Stimulated activated naive CD8-positive, alpha-beta T cell treated with anti-CD3 and anti-CD28 coated beads, Interleukin-15, Interleukin-2, amounts not matched to agents 100 ng/mL and 50 ng/mL, for 24 hours (primary cell): ENCODE data around the gene NOC2L.
A peak's percentile ranks its signal among the peaks of the same experiment; 100 is the strongest.
"Not testable (repeated sequence)": the region's sequence is repeated elsewhere in the genome, so short reads cannot be mapped to it uniquely, and the experiment has no call there.

Source experiments
- H3K27ac Mint-ChIP-seq: one replicate; pipeline ENCODE4 v1.8.0; 2021; ENCODE audit warnings: mild to moderate bottlenecking, mixed read lengths
- H3K27me3 Mint-ChIP-seq: one replicate; pipeline ENCODE4 v1.8.0; 2021; ENCODE audit warnings: mixed read lengths
- H3K36me3 Mint-ChIP-seq: one replicate; pipeline ENCODE4 v1.8.0; 2021; ENCODE audit warnings: low read depth, mixed read lengths
- H3K4me1 Mint-ChIP-seq: one replicate; pipeline ENCODE4 v1.8.0; 2021; ENCODE audit warnings: low read depth, mixed read lengths
- H3K4me3 Mint-ChIP-seq: one replicate; pipeline ENCODE4 v1.8.0; 2021; ENCODE audit warnings: mild to moderate bottlenecking, mixed read lengths
- H3K9me3 Mint-ChIP-seq: one replicate; pipeline ENCODE4 v1.8.0; 2021; ENCODE audit warnings: mixed read lengths

The NOC2L gene

DNA sequence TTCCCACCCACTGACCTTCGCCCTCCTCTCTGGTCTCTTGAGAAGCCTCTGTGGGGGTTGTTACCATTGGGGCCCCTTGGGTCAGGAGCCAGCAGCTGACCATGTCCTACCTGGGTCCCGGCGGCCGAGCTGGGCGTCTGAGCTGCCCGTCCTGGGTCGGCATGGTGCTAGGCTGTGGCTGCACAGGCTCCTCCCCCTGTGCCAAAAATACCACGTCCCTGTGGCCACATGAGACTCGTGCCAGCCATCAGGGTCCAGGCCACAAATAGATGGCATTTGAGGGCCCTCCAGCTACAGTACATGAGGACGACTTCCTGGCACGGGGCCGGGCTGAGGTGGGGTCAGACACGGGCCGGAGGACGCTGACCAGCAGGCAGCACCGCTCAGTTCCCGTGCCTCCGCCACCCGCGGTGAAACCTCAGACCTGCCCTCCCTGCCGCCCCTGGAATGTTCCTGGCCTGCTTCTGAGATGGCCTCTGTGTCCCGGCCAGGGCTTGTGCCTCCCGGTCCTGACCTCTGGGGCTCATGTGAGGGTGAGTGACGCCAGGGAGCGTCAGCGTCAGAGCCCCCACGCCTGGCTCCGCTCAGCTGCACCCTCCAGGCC is 23.0 kb upstream of the NOC2L start, which contains the start of gene PERM1:
Gene PERM1 (minus strand): TSS at position 139 of the 604 bp plus-strand sequence. CDS start 1,064 bp downstream, outside the sequence.
- Mint-ChIP-seq H3K27me3 (peaks cover 23% of the 10 kb centered on the region), H3K27ac (no peak within 1 kb of the TSS), H3K4me3 (no peak within 1 kb of the TSS), H3K36me3 (no peaks in the 10 kb centered on the region), H3K4me1 (no peaks in the 10 kb centered on the region), H3K9me3 (no peaks in the 10 kb centered on the region)

DNA sequence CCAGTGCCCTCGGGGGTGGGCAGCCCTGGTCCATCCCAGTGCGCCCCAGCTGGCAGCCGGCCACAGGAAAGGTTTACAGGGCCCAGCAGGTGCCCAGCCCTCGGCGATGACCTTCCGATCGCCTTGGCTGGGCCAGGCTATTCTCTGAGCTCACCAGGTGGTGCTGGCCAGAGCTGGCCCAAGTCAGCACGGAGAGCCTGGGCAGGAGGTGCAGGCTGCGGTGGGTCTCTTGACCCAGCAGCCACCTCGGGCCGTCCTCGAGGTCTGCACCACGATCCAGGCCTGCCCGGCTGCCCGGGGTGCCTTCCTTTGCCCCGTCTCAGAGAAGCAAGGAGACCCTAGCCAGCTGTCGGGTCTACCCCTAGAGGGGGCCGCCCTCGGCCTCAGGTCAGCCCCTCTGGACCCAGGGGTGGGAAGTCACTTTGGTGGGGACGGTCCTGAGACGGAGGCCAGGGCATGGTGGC is 22.5 kb upstream of the NOC2L start:
- H3K4me1 Mint-ChIP-seq: no peaks in the 10 kb centered on the region
- peaks cover 22% of the 10 kb centered on the region for H3K27me3 Mint-ChIP-seq
- no peaks in the 10 kb centered on the region for H3K9me3 Mint-ChIP-seq
- no peaks in the 10 kb centered on the region for H3K36me3 Mint-ChIP-seq
- no peak overlapping the region for H3K27ac Mint-ChIP-seq
- H3K4me3 Mint-ChIP-seq: no peak overlapping the region

DNA sequence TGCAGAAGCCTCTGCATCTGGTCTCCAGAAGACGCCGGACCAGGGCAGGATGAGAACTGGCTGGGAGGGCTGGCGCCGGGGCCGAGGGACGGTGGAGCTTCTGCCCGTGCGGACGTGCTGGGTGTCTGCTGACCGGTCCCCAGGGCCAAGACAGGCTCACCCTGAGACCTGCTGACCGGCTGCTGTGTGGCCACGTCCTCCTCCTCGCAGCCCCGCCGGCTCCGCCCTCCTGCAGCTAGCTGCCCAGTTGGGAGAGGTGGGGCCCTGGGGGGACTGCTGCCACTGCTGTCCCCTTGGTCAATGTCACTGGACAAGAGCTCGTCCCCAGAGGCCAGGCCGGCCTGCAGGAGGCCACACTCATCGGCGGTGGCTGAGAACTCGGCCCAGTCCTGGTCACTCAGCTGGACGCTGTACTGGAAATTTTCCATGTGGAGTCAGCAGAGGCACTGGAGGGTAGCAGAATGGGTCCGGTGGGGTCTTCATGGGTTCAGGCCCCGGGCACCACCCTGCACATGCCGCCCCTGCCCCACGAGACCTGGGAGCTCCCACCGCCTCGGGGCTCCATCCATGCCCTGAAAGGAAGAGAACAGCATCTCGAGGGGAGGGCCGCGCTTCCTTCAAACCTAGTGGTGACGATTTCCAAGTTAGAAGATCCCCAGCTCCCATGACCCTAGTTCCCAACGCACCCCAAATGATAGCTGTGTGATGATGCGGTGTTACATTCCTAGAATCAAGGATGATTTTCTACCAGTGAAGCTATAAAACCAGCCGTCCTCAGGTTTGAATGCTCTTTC is 21.7 kb upstream of the NOC2L start:
- Mint-ChIP-seq H3K27ac (no peak overlapping the region), H3K4me1 (no peaks in the 10 kb centered on the region), H3K9me3 (no peaks in the 10 kb centered on the region), H3K36me3 (no peaks in the 10 kb centered on the region), H3K27me3 (peaks cover 17% of the 10 kb centered on the region), H3K4me3 (no peak overlapping the region)

DNA sequence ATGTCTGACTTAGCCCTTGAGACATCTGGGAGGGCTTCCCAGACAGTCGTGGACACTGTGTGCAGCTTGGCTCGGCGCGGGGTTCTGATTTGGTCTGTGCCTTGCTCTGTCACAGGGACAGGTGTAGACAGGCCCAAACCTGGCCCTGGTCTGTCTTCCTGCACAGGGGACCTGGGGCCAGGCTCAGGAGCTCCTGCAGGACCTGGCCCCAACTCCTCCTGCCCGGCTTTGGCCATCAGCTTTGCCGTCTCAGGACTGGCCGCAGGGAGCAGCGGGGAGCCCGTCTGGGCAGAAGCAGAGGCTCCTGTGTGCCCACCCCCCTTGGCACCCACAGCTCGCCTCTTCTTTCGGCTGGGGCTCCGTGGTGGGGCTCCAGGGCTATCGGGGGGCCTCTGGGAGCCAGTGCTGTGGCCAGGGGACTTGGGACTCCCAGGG is 21.1 kb upstream of the NOC2L start:
- no peak overlapping the region for H3K27ac Mint-ChIP-seq

DNA sequence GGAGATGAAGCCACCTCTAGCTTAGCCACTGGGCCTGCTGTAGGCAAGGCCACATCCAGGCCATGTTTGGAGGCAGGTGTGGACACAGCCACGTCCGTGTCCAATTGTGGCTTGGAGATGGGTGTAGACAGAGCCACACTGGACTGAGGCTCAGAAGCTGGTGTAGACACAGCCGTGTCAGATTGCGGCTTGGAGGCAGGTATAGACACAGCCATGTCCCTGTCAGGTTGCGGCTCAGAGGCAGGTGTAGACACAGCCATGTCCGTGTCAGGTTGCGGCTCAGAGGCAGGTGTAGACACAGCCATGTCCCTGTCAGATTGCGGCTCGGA is 20.7 kb upstream of the NOC2L start:
- Mint-ChIP-seq H3K27ac (no peak overlapping the region), H3K4me1 (no peaks in the 10 kb centered on the region), H3K9me3 (no peaks in the 10 kb centered on the region), H3K27me3 (peaks cover 19% of the 10 kb centered on the region), H3K36me3 (no peaks in the 10 kb centered on the region), H3K4me3 (no peak overlapping the region)

More for the DNA sequence above, 21.1 kb upstream of the NOC2L start:
- Mint-ChIP-seq H3K4me3 (no peak overlapping the region), H3K9me3 (no peaks in the 10 kb centered on the region), H3K36me3 (no peaks in the 10 kb centered on the region), H3K27me3 (peaks cover 16% of the 10 kb centered on the region), H3K4me1 (no peaks in the 10 kb centered on the region)

DNA sequence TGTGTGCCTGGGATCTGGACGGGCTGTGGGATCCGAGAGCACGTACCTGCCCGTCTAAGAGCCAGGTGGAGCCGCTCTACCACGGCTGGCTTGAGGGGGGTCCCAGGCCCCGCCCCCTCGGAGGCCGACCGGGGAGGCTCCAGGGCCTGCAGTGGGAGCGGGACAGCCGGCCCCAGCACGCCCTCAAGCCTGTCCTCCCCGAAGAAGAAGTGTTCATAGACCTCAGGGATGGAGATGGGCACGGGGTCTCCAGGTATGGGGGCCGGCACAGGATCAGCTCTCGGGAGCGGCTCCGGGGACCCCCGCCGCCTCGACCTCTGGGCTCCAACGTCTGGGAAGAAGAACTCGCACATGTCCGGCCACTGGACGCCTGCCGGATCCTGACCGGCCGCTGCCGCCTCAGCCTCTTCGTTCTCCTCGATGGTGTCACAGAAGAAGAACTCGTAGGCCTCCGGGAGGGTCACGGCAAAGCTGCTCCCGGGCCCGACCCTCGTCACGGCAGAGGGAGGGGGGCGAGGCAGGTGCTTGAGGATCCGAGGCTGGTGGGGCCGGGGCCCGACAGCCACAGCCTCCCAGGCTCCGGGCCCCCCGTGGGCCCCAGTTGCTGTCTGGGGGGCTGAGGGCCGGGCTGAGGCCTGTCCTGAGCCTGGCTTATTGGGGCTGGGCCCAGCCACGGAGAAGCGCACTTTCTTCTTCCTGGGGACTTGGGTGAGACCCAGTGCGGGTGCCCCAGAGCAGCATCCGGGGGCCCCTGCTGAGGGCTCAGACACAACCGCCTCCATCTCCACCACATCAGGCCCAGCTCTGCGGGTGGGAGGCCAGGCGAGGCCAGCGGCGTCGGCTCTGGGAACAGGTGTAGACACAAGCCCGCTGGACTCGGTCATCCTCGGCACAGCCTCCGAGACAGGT is 20.0 kb upstream of the NOC2L start:
- H3K9me3 Mint-ChIP-seq: no peaks in the 10 kb centered on the region
- peaks cover 19% of the 10 kb centered on the region for H3K27me3 Mint-ChIP-seq
- no peak overlapping the region for H3K4me3 Mint-ChIP-seq
- no peak overlapping the region for H3K27ac Mint-ChIP-seq
- H3K4me1 Mint-ChIP-seq: no peaks in the 10 kb centered on the region
- no peaks in the 10 kb centered on the region for H3K36me3 Mint-ChIP-seq

DNA sequence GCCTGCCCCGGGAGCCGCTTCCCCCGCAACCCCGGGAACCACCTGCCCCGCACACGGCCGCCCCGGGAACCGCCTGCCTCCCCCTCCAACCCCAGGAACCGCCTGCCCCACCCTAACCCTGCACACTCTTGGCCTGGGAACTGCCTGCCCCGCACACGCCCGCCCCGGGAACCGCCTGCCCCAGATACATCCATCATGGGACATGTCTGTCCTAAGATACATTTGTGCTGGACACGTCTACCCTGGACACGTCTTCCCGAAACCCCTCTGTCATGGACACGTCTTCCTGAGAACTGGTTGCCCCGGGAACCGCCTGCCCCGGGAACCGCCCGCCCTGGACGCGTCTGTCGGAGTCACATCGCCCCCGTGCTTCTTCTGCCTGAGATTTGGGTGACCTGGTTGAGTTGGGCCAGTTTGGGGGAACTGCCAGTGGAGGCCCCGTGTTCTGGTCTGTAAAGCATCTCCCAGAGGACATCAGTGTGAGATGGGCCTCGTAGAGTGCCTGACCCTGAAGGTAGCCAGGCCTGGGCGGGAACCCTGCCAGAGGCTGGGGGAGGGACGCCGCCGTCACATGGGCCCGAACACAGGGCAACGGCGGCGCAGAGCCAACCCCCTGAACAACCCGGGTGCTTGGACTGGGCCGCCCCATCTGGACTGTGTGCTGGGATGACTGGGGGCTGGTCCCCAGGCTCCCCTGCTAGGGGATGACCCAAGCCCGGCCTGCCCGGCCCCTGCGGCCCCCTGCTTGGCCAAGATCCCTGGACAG is 19.2 kb upstream of the NOC2L start:
- H3K4me1 Mint-ChIP-seq: no peaks in the 10 kb centered on the region
- H3K27ac Mint-ChIP-seq: peak overlapping the region; percentile 36
- H3K4me3 Mint-ChIP-seq: no peak overlapping the region
- H3K9me3 Mint-ChIP-seq: no peaks in the 10 kb centered on the region
- H3K36me3 Mint-ChIP-seq: no peaks in the 10 kb centered on the region
- H3K27me3 Mint-ChIP-seq: peaks cover 17% of the 10 kb centered on the region

DNA sequence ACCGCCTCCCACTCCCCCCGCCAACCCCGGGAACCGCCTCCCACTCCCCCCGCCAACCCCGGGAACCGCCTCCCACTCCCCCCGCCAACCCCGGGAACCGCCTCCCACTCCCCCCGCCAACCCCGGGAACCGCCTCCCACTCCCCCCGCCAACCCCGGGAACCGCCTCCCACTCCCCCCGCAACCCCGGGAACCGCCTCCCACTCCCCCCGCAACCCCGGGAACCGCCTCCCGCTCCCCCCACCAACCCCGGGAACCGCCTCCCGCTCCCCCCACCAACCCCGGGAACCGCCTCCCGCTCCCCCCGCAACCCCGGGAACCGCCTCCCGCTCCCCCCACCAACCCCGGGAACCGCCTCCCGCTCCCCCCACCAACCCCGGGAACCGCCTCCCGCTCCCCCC is 17.7 kb upstream of the NOC2L start:
- not testable (repeated sequence) for H3K4me3 Mint-ChIP-seq, H3K27ac Mint-ChIP-seq, H3K9me3 Mint-ChIP-seq, H3K36me3 Mint-ChIP-seq, H3K4me1 Mint-ChIP-seq
- peaks cover 10% of the 10 kb centered on the region for H3K27me3 Mint-ChIP-seq

DNA sequence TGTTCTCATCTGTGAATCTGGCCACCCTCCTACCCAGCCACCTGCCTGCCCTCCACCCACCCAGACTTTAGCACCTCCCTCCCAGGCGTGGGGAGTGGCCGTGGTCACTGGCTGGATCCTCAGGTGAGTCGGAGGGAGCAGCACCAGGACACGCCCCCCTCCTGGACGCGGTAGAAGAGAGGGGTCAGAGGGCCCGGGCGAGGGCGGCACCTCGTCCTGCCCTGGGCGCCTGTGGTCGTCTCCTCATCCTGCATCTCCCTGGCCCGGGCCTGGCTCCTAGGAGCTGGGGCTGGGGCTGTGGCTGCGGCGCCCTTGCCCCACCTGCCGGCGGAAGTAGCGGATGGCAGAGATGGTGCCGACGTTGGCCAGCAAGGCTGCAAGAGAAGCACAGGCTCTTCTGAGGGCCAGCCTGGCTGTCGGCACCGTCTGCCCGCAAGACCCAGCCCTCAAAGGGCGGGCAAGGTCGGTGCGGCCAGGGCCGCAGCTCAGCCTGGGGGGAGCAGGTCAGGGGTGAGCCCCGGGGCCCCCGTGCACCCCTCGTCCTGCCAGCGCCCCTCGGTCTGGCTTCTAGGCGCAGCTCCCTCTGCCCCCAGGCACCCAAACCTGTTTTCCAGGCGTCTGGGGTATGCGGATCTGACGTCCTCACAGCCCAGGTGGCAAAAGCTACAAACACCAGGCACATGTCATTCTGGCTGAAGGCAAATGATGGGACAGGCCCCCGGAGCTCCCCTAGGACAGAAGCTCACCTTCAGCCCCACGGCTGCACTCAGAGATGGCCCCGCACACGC is 17.0 kb upstream of the NOC2L start:
- H3K27ac Mint-ChIP-seq: no peak overlapping the region
- H3K36me3 Mint-ChIP-seq: no peaks in the 10 kb centered on the region
- H3K4me3 Mint-ChIP-seq: no peak overlapping the region
- no peaks in the 10 kb centered on the region for H3K4me1 Mint-ChIP-seq
- no peaks in the 10 kb centered on the region for H3K9me3 Mint-ChIP-seq
- H3K27me3 Mint-ChIP-seq: peaks cover 10% of the 10 kb centered on the region

DNA sequence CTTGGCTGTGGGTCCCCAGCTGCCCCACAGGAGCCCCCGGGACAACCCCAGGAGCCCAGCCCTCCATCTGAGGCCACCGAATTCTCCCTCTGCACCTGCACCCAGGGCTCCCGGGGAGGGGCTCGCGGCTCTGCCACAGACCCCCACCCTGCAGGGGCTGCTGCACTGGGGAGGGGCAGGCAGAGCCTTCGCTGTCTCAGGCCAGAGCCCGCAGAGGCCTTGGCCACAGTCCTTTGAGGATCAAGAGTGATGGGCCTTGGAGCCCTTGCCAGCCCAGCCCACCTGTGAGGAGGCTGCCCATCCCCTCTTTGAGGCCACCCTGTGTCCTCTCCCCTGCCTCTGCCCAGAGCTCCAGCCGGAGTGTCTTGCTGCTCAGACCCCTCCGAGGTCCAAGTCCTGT is 16.3 kb upstream of the NOC2L start:
- Mint-ChIP-seq H3K36me3 (no peaks in the 10 kb centered on the region), H3K4me1 (no peaks in the 10 kb centered on the region), H3K4me3 (no peak overlapping the region), H3K9me3 (no peaks in the 10 kb centered on the region), H3K27me3 (peaks cover 10% of the 10 kb centered on the region), H3K27ac (no peak overlapping the region)

DNA sequence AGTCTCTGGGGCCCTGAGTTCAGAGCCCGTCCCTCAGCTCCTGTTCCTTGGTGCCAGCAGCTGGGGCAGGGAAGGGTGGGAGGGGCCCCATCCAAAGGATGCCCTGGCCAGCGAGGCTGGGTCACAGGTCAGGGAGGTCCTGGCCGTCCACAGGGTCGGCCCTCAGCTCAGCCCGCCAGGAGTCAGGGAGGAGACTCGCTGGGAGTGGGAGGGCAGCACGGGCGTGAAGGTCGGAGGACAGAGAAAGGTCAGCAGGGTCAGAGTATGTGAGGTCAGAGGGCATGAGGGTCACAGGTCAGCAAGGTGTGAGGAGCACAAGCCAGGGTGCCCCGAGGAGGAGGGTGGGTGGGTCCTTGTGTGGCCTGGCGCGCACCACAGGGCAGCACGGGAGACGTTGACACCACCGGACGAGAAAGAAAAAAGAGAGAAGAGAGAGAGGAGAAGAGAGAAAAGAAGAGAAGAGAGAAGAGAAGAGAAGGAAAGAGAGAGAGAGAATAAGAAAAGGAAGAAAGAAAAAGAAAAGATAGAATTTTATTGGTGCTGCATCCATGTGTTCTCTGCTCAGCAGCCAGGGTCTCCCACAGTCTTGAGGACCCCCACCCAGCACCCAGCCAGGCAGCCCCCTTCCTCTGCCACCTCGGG is 15.8 kb upstream of the NOC2L start:
- Mint-ChIP-seq H3K4me1 (no peaks in the 10 kb centered on the region), H3K27me3 (peaks cover 10% of the 10 kb centered on the region), H3K27ac (no peak overlapping the region), H3K4me3 (no peak overlapping the region), H3K36me3 (no peaks in the 10 kb centered on the region), H3K9me3 (no peaks in the 10 kb centered on the region)

DNA sequence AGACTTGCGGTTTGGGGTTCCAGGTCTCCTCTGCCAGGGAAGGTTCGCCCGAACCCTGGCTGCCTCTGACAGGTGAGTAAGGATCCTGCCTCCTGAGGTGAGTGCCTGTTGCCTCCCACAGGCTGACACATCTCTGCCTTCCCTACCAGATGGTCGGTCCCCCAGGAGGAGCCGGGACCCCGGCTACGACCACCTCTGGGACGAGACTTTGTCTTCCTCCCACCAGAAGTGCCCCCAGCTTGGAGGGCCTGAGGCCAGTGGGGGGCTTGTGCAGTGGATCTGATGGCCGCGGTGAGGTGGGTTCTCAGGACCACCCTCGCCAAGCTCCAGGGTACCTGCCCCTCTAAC is 15.2 kb upstream of the NOC2L start:
- Mint-ChIP-seq H3K4me1 (no peaks in the 10 kb centered on the region), H3K27me3 (peaks cover 15% of the 10 kb centered on the region), H3K36me3 (no peaks in the 10 kb centered on the region), H3K9me3 (no peaks in the 10 kb centered on the region), H3K27ac (no peak overlapping the region), H3K4me3 (no peak overlapping the region)

DNA sequence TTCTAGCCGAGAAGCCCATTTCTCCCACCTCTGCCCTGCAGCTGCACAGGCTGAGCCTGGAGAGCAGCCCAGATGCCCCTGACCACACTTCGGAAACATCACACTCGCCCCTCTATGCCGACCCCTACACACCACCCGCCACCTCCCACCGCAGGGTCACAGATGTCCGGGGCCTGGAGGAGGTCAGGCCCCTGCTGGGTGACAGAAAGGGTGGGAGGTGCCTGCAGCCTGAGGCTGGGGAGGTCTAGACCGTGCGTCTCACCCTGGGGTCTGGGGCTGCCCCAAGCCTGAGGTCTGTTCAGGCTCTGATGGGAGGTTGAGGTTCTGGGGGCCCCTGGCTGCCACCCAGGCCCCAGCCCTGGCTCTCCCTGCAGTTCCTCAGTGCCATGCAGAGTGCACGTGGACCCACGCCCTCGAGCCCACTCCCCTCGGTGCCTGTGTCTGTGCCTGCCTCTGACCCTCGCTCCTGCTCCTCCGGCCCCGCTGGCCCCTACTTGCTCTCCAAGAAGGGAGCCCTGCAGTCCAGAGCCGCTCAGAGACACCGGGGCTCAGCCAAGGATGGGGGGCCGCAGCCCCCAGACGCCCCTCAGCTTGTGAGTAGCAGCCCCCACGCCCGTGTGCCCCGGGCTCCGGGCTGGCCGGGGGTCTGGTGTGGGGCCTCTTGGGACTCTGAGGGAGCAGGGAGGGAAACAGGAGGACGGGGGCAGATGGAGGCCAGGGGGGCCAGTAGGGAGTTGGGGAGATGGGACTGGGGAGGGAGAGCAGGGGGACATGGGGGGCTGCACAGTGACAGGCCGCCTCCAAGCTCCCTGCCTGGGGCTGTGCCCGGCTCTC is 14.6 kb upstream of the NOC2L start:
- Mint-ChIP-seq H3K36me3 (no peaks in the 10 kb centered on the region), H3K27me3 (peaks cover 18% of the 10 kb centered on the region), H3K27ac (no peak overlapping the region), H3K4me3 (no peak overlapping the region), H3K4me1 (no peaks in the 10 kb centered on the region), H3K9me3 (no peaks in the 10 kb centered on the region)
